Cerebellar cortex (tissue), 1 donor: ENCODE results near the gene MED15.

ENCODE experiments used
- DNase-seq: peaks from one replicate; pipeline ENCODE4 v3.0.0-alpha.2; 2015; ENCODE audit warnings: low spot score

MED15 gene

GRCh38 chr22:20625270-20625669 lies 117.9 kb downstream of the MED15 start:
- no peak for DNase-seq

- DNase-seq: no peak
These were observed 119.4 kb downstream of the MED15 start for GRCh38 chr22:20626811-20627210.

GRCh38 chr22:20627432-20627831 lies 120.0 kb downstream of the MED15 start:
- no peak for DNase-seq

- DNase-seq: no peak
These were observed 120.9 kb downstream of the MED15 start for GRCh38 chr22:20628081-20628939.

GRCh38 chr22:20629401-20629800 lies 122.0 kb downstream of the MED15 start:
- no peak for DNase-seq

GRCh38 chr22:20630873-20631617 lies 123.6 kb downstream of the MED15 start:
- no peak for DNase-seq

- DNase-seq: no peak
These were observed 124.7 kb downstream of the MED15 start for GRCh38 chr22:20632082-20632481.

GRCh38 chr22:20632518-20632917 lies 125.1 kb downstream of the MED15 start:
- DNase-seq: no peak

GRCh38 chr22:20634560-20635226 lies 127.3 kb downstream of the MED15 start:
- no peak for DNase-seq

GRCh38 chr22:20635227-20635591 lies 127.8 kb downstream of the MED15 start:
- no peak for DNase-seq

GRCh38 chr22:20636075-20636812 lies 128.8 kb downstream of the MED15 start:
- no peak for DNase-seq

- no peak for DNase-seq
These were observed 129.5 kb downstream of the MED15 start for GRCh38 chr22:20636945-20637344.
